ENCODE data around the gene TBC1D22B.
"Not testable (repeated sequence)": the region's sequence is repeated elsewhere in the genome, so short reads cannot be mapped to it uniquely, and the experiment has no call there.

TBC1D22B gene

DNA sequence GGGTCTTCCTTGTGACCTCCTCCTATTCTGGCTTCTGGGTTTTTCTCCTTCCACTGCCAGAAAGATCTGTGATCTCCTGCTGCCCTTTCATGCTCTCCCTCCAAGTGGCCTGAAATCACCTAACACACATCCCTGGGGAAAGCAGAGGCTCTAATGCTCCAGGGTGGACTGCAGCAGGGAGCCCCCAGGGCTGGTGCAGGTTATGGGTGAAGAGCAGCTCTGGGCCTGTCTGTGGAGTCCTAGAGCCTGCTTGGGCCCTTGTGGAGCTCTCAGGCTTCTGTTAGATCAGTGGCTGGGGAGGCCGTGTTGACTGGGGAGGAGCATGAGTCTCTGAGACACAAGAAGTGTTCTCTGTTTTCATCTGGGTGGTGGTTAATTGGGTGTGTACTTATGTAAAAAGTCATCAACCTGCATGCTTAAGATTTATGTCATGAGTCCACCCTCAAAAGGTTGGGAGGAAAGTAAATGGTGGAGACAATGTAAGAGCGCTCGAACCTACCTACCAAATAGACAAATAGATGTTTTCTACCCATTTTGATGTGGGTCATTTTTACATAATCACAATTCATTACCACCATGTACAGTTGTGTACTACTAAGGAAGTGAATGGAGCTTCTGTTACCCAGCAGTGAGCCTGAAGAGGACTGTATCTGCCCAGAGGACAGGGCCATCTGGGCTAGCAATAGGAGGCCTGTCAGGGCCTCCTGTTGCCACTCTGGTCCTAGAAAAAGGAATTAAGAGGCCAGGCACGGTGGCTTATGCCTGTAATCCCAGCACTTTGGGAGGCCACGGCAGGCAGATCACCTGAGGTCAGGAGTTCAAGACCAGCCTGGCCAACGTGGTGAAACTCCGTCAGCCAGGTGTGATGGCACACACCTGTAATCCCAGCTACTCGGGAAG lies 64.2 kb downstream of the TBC1D22B start:
- DNase-seq: peak in 1 of 14 donors; percentile 56

DNA sequence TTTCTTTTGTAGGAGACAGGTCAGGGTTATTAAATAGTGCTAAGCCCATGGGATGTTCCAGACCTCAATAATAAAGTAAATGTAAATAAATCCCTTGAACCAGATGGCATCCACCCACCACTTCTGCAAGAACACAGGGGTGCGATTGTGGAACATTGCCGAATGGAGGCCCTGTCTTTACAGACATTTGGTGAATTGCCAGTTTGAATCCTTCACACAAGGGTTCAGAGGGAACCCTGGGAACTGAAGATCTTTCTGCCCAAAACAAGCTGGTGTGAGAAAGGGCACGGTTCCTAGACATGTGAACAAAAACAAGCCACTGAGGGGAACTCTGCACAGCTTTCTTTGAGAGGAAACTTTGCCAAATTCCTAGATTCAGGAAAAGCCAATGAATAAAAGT lies 66.0 kb downstream of the TBC1D22B start:
- no peak for DNase-seq

GRCh38 chr6:37324131-37325033 lies 66.8 kb downstream of the TBC1D22B start:
- peak in 1 of 14 donors; percentile 9 for DNase-seq

DNA sequence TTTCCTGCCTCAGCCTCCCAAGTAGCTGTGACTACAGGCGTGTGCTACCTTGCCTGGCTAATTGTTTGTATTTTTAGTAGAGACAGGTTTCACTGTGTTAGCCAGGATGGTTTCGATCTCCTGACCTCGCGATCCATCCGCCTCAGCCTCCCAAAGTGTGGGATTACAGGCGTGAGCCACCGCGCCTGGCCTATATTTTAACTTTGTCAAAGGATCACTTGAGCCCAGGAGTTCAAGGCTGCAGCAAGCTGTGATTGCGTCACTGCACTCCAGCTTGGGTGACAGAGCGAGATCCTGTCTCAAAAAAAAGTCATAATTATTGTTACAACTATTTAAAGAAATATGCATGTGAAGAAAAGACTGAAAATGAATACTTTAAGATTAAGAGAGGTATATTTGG lies 72.8 kb downstream of the TBC1D22B start:
- not testable (repeated sequence) for DNase-seq

GRCh38 chr6:37331047-37331446 lies 73.5 kb downstream of the TBC1D22B start:
- no peak for DNase-seq

GRCh38 chr6:37332894-37333293 lies 75.3 kb downstream of the TBC1D22B start:
- DNase-seq: no peak

- DNase-seq: no peak
These were observed 76.5 kb downstream of the TBC1D22B start for GRCh38 chr6:37334047-37334446.

GRCh38 chr6:37338317-37338716 lies 80.7 kb downstream of the TBC1D22B start:
- DNase-seq: not testable (repeated sequence)

DNA sequence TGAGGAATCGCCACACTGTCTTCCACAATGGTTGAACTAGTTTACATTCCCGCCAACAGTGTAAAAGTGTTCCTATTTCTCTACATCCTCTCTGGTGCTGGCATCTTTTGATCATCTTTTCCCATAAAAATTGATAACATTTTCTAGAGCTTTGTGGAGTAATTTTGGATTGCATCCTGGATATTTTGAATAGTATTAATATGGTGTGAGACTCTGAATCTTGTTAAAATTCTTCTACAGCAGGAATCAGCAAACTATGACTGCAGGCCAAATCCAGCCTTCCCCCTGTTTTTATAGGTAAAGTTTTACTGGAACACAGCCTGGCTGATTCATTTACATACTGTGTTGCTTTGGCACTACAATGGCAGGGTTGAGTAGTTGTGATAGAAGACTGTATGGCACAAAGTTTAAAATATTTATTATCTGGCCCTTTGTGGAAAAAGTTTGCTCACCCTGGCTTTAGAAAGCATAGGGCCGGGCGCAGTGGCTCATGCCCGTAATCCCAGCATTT lies 81.2 kb downstream of the TBC1D22B start:
- DNase-seq: no peak

DNA sequence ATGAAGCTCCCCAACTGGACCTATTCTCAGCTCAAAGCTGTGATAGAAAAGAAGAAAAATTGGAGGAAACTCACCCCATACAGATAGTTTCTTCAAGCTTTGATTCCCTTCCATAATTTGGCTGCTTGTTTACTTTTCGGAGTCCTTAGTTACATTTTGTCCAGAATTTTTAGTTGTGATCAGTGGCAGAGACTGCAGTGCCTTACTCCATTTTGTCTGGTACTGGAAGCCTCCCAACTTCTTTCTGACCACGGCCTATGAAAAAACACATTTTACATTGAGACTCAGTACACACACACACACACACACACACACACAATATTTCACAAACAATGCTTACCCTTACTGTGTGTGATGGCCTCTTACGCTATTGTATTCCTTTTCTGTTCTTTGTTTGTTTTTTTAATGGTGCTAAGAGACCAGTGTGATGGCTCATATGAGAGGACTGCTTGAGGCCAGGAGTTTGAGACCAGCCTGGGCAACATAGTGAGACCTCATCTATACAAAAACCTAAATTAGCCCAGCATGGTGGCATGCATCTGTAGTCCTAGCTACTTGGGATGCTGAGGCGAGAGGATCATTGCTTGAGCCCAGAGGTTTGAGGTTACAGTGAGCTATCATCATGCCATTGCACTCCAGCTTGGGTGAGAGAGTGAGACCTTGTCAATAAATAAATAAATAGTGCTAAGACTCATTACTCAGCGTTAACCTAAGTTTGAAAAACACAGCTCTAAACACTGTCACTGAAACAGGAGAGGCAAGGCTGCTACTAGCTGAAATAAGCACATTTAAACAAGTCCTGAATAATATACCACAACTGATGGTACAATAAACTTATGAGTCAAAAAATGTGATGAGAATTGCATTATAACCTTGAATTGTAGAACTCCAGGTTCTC lies 82.4 kb downstream of the TBC1D22B start:
- no peak for DNase-seq

GRCh38 chr6:37340639-37340943 lies 83.0 kb downstream of the TBC1D22B start:
- no peak for DNase-seq

GRCh38 chr6:37343248-37343647 lies 85.7 kb downstream of the TBC1D22B start:
- no peak for DNase-seq

DNA sequence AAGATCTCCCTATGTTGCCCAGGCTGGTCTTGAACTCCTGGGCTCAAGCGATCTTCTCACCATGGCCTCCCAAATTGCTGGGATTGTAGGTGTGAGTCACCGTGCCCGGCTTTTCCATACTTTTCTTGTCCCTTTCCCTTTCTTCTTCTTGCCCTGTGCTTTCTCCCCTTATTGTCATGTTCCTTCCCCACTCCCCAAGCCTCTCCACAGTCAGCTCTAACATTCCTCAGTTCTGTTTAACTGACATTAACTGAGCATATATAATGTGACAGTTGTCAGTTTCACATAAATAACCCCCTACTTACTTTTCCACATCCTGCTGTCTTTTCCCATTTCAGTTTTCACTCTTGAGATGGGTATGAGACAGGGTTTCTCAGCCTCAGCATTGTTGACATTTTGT lies 86.7 kb downstream of the TBC1D22B start:
- no peak for DNase-seq

DNA sequence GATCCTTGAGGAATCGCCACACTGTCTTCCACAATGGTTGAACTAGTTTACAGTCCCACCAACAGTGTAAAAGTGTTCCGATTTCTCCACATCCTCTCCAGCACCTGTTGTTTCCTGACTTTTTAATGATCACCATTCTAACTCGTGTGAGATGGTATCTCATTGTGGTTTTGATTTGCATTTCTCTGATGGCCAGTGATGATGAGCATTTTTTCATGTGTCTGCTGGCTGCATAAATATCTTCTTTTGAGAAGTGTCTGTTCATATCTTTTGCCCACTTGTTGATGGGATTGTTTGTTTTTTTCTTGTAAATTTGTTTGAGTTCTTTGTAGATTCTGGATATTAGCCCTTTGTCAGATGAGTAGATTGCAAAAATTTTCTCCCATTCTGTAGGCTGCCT lies 88.2 kb downstream of the TBC1D22B start:
- not testable (repeated sequence) for DNase-seq

- no peak for DNase-seq
These were observed 89.6 kb downstream of the TBC1D22B start for GRCh38 chr6:37347177-37347576.

DNA sequence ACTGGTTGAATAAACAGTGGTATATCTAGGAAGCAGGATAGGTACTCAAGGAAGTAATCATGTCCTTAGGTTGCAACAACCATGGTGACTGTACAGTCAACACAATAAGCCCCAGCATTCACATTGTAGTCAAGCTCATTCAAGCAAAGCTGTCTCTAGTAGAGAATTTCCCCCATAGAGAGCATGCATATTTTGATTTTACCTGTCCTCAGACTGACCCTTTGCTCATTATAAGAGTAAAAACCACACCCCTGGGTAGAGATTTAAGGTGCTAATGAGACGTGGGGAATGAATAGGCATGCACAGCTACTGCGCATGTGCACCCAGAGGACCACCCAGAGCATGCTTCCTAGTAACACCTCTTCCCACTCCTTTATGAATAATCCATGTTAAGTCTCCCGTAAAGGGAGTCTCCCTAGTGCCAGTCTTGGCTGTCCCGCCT lies 90.1 kb downstream of the TBC1D22B start:
- no peak for DNase-seq

DNA sequence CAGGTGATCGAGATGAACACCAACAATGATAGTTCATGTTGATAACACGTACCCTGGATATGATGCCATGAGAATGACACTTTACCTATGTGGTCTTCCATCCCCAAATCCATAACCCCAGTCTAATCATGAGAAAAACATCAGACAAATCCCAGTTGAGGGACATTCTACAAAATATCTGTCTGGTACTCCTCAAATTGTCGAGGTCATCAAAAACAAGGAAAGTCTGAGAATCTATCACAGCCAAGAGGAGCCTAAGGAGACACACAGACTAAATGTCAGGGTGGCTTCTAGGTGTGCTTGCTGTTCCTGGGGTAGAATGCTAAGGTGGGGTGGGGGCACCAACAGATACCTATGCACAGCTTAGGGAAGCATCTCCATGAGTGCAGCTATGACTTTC lies 93.5 kb downstream of the TBC1D22B start:
- DNase-seq: no peak

- DNase-seq: no peak
These were observed 94.8 kb downstream of the TBC1D22B start for GRCh38 chr6:37352384-37352783.

DNA sequence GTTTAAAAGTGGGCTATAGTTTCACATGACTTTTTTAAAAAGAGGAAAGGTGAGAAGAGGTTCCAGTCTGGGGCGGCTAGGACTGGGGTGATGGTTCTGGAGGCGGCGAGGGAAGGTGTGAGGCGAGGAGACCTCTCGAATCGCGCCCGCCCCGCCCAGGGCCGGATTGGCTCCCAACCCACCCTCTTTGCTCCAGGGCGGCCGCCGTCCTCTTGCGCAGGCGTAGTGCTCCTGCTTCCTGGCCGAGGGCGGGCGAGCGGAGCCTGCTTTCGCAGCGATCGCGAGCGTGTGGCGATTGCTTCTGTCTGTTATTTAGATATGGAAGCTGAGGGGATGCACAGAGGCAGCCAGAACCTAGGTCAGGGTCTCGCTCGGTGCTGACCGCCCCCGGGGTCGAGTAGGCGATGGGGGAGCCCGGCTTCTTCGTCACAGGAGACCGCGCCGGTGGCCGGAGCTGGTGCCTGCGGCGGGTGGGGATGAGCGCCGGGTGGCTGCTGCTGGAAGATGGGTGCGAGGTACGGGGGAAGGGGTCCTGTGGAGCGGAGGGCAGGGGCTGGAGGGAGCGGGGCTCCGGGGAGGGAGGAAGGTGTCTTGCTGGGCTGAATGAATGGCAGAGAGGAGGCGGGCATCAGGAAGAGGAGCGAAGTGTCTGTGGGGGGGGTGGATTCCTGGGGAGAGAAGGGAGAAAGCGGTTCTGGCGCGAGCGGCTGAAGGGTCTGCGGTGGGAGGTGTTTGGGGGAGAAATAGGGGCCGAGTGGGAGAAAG lies 96.4 kb downstream of the TBC1D22B start, which contains the start of gene RNF8:
RNF8 (plus strand) TSS at position 223 of the 765 bp plus-strand sequence; CDS start at position 405, 182 bp downstream.
- DNase-seq: peak; percentile 24 to 89 (median 78)

GRCh38 chr6:37354526-37355384 lies 97.2 kb downstream of the TBC1D22B start:
- peak in 5 of 14 donors; percentile 33 to 61 (median 40) for DNase-seq

All from C1 segment of cervical spinal cord (tissue), 14 donors.